ENCODE data around the gene ZFP92.

Gene ZFP92

DNA sequence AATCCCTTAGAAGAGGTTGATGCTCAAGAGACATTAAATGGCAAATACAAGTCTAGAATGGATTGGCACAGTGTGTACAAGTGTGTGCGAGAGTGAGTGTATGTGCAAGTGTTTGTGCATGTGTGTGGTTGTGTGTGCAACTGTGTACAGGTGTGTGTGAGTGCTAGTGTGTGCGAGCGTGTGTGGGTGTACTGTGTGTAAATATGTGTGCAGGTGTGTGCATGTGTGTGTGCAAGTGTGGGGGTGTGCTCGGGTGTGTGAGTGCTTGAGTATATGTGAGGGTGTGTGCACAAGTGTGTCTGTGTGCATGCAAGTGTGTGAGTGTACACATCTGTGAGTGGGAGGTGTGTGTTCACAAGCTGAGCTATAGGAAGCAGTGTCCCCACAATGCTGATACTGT lies 28.7 kb downstream of the ZFP92 start:
- Histone ChIP-seq H3K4me2 (ENCODE audit: low read depth, low read length, poor library complexity, severe bottlenecking) (no peak overlapping the region), H3K27me3 (ENCODE audit: insufficient read depth, low read length, poor library complexity, severe bottlenecking) (no peaks in the 10 kb centered on the region), H3K9me2 (replicated peaks; ENCODE audit: low read depth, low read length) (no peaks in the 10 kb centered on the region), H3K4me3 (ENCODE audit: low read length, poor library complexity, severe bottlenecking) (no peak overlapping the region), H3K36me3 (ENCODE audit: insufficient read depth, low read length) (no peaks in the 10 kb centered on the region), H3K4me1 (ENCODE audit: insufficient read depth, low read length, poor library complexity, severe bottlenecking) (no peaks in the 10 kb centered on the region), H3F3A (ENCODE audit: low read depth) (no peaks in the 10 kb centered on the region), H3K79me2 (ENCODE audit: insufficient read depth, low read length) (no peaks in the 10 kb centered on the region), H3K9ac (ENCODE audit: low read depth, low read length, poor library complexity, severe bottlenecking) (no peak overlapping the region), H3K9me3 (ENCODE audit: insufficient read depth, low read depth, low read length) (no peaks in the 10 kb centered on the region), H2AFZ (ENCODE audit: low read length) (no peak overlapping the region), H4K20me1 (ENCODE audit: insufficient read depth, low read length, poor library complexity, severe bottlenecking) (no peaks in the 10 kb centered on the region)
- TF ChIP-seq EZH2phosphoT487 (IDR thresholded peaks at IDR 0.05; ENCODE audit: borderline replicate concordance) = no peak
- TF ChIP-seq, protein P1, sequence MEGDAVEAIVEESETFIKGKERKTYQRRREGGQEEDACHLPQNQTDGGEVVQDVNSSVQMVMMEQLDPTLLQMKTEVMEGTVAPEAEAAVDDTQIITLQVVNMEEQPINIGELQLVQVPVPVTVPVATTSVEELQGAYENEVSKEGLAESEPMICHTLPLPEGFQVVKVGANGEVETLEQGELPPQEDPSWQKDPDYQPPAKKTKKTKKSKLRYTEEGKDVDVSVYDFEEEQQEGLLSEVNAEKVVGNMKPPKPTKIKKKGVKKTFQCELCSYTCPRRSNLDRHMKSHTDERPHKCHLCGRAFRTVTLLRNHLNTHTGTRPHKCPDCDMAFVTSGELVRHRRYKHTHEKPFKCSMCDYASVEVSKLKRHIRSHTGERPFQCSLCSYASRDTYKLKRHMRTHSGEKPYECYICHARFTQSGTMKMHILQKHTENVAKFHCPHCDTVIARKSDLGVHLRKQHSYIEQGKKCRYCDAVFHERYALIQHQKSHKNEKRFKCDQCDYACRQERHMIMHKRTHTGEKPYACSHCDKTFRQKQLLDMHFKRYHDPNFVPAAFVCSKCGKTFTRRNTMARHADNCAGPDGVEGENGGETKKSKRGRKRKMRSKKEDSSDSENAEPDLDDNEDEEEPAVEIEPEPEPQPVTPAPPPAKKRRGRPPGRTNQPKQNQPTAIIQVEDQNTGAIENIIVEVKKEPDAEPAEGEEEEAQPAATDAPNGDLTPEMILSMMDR (conservative IDR thresholded peaks at IDR 0.05; ENCODE audit: low read length) = no peak

DNA sequence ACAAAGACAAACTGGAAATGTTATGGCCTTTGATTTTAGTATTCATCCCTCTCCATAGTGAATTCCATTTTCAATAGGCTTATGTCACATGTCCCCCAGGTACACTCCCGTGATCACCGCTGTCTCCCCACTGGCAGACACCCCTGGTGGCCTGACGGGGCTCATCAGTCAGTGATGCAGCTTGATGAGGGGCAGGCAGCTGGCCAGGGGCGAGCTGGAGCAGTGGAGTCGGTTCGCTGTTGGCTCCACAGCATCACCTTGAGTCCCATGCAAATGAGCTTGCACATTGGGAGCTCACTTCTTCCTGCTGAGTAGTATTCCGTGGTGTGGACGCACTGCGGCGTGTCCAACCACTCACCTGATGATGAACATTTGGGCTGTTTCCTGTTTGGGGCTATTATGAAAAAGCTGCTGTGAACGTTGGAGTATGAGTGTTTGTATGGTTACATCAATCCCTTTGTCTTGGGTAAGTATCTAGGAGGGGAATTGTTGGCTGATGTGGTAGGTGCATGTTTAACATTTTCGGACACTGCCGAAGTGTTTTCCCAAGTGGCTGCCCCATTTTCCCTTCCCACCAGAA lies 29.4 kb downstream of the ZFP92 start:
- Histone ChIP-seq H3K4me3 (ENCODE audit: low read length, poor library complexity, severe bottlenecking) (no peak overlapping the region), H3K9ac (ENCODE audit: low read depth, low read length, poor library complexity, severe bottlenecking) (no peak overlapping the region), H3K4me1 (ENCODE audit: insufficient read depth, low read length, poor library complexity, severe bottlenecking) (no peaks in the 10 kb centered on the region), H4K20me1 (ENCODE audit: insufficient read depth, low read length, poor library complexity, severe bottlenecking) (no peaks in the 10 kb centered on the region), H3K36me3 (ENCODE audit: insufficient read depth, low read length) (no peaks in the 10 kb centered on the region), H3K4me2 (ENCODE audit: low read depth, low read length, poor library complexity, severe bottlenecking) (no peak overlapping the region), H3K9me2 (replicated peaks; ENCODE audit: low read depth, low read length) (no peaks in the 10 kb centered on the region), H2AFZ (ENCODE audit: low read length) (no peak overlapping the region), H3K27me3 (ENCODE audit: insufficient read depth, low read length, poor library complexity, severe bottlenecking) (no peaks in the 10 kb centered on the region), H3K9me3 (ENCODE audit: insufficient read depth, low read depth, low read length) (no peaks in the 10 kb centered on the region), H3F3A (ENCODE audit: low read depth) (no peaks in the 10 kb centered on the region), H3K79me2 (ENCODE audit: insufficient read depth, low read length) (no peaks in the 10 kb centered on the region)
- no peak for TF ChIP-seq EZH2phosphoT487 (IDR thresholded peaks at IDR 0.05; ENCODE audit: borderline replicate concordance)
- TF ChIP-seq, protein P1 (conservative IDR thresholded peaks at IDR 0.05; ENCODE audit: low read length) = no peak

DNA sequence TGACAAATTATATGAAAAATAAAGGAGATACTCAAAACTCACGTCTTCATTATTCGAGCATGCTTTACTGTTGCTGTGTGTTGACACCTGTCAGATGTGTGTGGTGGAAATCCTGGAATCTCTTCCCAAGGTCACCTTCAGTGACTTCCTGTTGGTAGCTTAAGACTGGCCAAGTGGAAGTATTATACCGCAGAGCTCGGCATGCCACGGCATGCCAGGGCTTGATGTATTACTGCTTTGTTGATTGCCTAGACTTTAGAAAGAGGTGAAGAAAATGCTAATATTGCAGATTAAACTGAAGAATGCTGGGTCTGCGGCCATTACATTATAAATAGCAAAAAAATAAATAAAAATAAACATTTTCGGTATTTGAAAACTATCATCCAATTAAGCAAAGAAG lies 30.0 kb downstream of the ZFP92 start:
- Histone ChIP-seq H3K36me3 (ENCODE audit: insufficient read depth, low read length) (no peaks in the 10 kb centered on the region), H3K27me3 (ENCODE audit: insufficient read depth, low read length, poor library complexity, severe bottlenecking) (no peaks in the 10 kb centered on the region), H4K20me1 (ENCODE audit: insufficient read depth, low read length, poor library complexity, severe bottlenecking) (no peaks in the 10 kb centered on the region), H3K9ac (ENCODE audit: low read depth, low read length, poor library complexity, severe bottlenecking) (no peak overlapping the region), H3K4me2 (ENCODE audit: low read depth, low read length, poor library complexity, severe bottlenecking) (no peak overlapping the region), H3K4me3 (ENCODE audit: low read length, poor library complexity, severe bottlenecking) (no peak overlapping the region), H3K79me2 (ENCODE audit: insufficient read depth, low read length) (no peaks in the 10 kb centered on the region), H2AFZ (ENCODE audit: low read length) (no peak overlapping the region), H3K9me3 (ENCODE audit: insufficient read depth, low read depth, low read length) (no peaks in the 10 kb centered on the region), H3F3A (ENCODE audit: low read depth) (no peaks in the 10 kb centered on the region), H3K4me1 (ENCODE audit: insufficient read depth, low read length, poor library complexity, severe bottlenecking) (no peaks in the 10 kb centered on the region), H3K9me2 (replicated peaks; ENCODE audit: low read depth, low read length) (no peaks in the 10 kb centered on the region)
- TF ChIP-seq EZH2phosphoT487 (IDR thresholded peaks at IDR 0.05; ENCODE audit: borderline replicate concordance) = no peak
- TF ChIP-seq, protein P1 (conservative IDR thresholded peaks at IDR 0.05; ENCODE audit: low read length) = no peak

All from Loucy (cell line).